HG02870 (cell line): ENCODE data around the gene SNU13.
A peak's percentile ranks its signal among the peaks of the same experiment; 100 is the strongest.
"Not testable (repeated sequence)": the region's sequence is repeated elsewhere in the genome, so short reads cannot be mapped to it uniquely, and the experiment has no call there.

ENCODE experiments used
- ATAC-seq: cut with Tn5 transposase; IDR thresholded peaks from one replicate; pipeline ENCODE4 v1.9.1; 2021; ENCODE audit warnings: mild to moderate bottlenecking, moderate library complexity; ENCODE audit not compliant: unreplicated experiment

SNU13 gene

GRCh38 chr22:41688365-41689211 is at the start of gene SNU13:
Gene SNU13, minus strand, starts transcription at chr22:41688867. Its CDS starts 71 bp downstream, at chr22:41688796.
- peak; percentile 80 for ATAC-seq

GRCh38 chr22:41733241-41733640 is 44.6 kb upstream of the SNU13 start:
- ATAC-seq: not testable (repeated sequence)

- ATAC-seq: no peak
Measured at GRCh38 chr22:41732096-41732772, 43.6 kb upstream of the SNU13 start.

- no peak for ATAC-seq
Measured at GRCh38 chr22:41731609-41732008, 42.9 kb upstream of the SNU13 start.

- no peak for ATAC-seq
Measured at GRCh38 chr22:41725510-41726110, 36.9 kb upstream of the SNU13 start.

GRCh38 chr22:41722496-41722895 is 33.8 kb upstream of the SNU13 start:
- ATAC-seq: no peak

- no peak for ATAC-seq
Measured at GRCh38 chr22:41713004-41713403, 24.3 kb upstream of the SNU13 start.

- ATAC-seq: no peak
Measured at GRCh38 chr22:41709341-41709740, 20.7 kb upstream of the SNU13 start.

GRCh38 chr22:41702763-41703162 is 14.1 kb upstream of the SNU13 start:
- ATAC-seq: no peak

- no peak for ATAC-seq
Measured at GRCh38 chr22:41700108-41700364, 11.4 kb upstream of the SNU13 start.

- no peak for ATAC-seq
Measured at GRCh38 chr22:41699264-41700107, 10.8 kb upstream of the SNU13 start, which contains the start of gene MEI1. Gene MEI1, plus strand, starts transcription at chr22:41699503. Its CDS starts 36 bp downstream, at chr22:41699539.

- ATAC-seq: peak; percentile 50
Measured at GRCh38 chr22:41697126-41697775, 8.6 kb upstream of the SNU13 start.

GRCh38 chr22:41696703-41697102 is 8.0 kb upstream of the SNU13 start:
- no peak for ATAC-seq

GRCh38 chr22:41695211-41695610 is 6.5 kb upstream of the SNU13 start:
- ATAC-seq: no peak

GRCh38 chr22:41690476-41690875 is 1.8 kb upstream of the SNU13 start:
- ATAC-seq: no peak

GRCh38 chr22:41687901-41688364 is 734 bp downstream of the SNU13 start:
- ATAC-seq: no peak

GRCh38 chr22:41686890-41687289 is 1.8 kb downstream of the SNU13 start:
- not testable (repeated sequence) for ATAC-seq

GRCh38 chr22:41684194-41684593 is 4.5 kb downstream of the SNU13 start:
- no peak for ATAC-seq

- ATAC-seq: no peak
Measured at GRCh38 chr22:41683616-41684015, 5.1 kb downstream of the SNU13 start.

- no peak for ATAC-seq
Measured at GRCh38 chr22:41683052-41683451, 5.6 kb downstream of the SNU13 start.
